Bone marrow (tissue), 2 donors: ENCODE results near the gene SZRD1.
"Not testable (repeated sequence)": the region's sequence is repeated elsewhere in the genome, so short reads cannot be mapped to it uniquely, and the experiment has no call there.

Source experiments
- DNase-seq, 2 donors: peaks; one replicate each; lab custom pipeline; 2025; lab: John Stamatoyannopoulos, UW

SZRD1 gene

GRCh38 chr1:16366722-16367257 is at the start of gene SZRD1:
TSS of gene SZRD1 (plus strand) at chr1:16367242. CDS start at chr1:16367258, 16 bp downstream.
- DNase-seq: peak in 1 of 2 donors; percentile 99

- no peak for DNase-seq
These were observed 48.5 kb upstream of the SZRD1 start for GRCh38 chr1:16318555-16318954.

- no peak for DNase-seq
These were observed 45.7 kb upstream of the SZRD1 start for GRCh38 chr1:16321176-16321867.

- no peak for DNase-seq
These were observed 42.6 kb upstream of the SZRD1 start for GRCh38 chr1:16324456-16324890.

- DNase-seq: no peak
These were observed 40.1 kb upstream of the SZRD1 start for GRCh38 chr1:16326833-16327404.

GRCh38 chr1:16334655-16335340 is 32.2 kb upstream of the SZRD1 start:
- DNase-seq: no peak

GRCh38 chr1:16338961-16339360 is 28.1 kb upstream of the SZRD1 start:
- DNase-seq: no peak

GRCh38 chr1:16340673-16341072 is 26.4 kb upstream of the SZRD1 start:
- DNase-seq: no peak

- no peak for DNase-seq
These were observed 24.5 kb upstream of the SZRD1 start for GRCh38 chr1:16342331-16343062.

- not testable (repeated sequence) for DNase-seq
These were observed 23.8 kb upstream of the SZRD1 start for GRCh38 chr1:16343276-16343675.

GRCh38 chr1:16348414-16349182 is 18.4 kb upstream of the SZRD1 start:
- DNase-seq: no peak

- DNase-seq: no peak
These were observed 17.1 kb upstream of the SZRD1 start for GRCh38 chr1:16349847-16350406.

GRCh38 chr1:16351456-16351993 is 15.5 kb upstream of the SZRD1 start:
- no peak for DNase-seq

GRCh38 chr1:16351994-16352841 is 14.8 kb upstream of the SZRD1 start, which contains the start of gene FBXO42:
TSS of gene FBXO42 (minus strand) at chr1:16352480. CDS start at chr1:16315418, 37,062 bp downstream.
- DNase-seq: peak; percentile 68 to 81

GRCh38 chr1:16352842-16353535 is 14.1 kb upstream of the SZRD1 start:
- DNase-seq: no peak

GRCh38 chr1:16354619-16355018 is 12.4 kb upstream of the SZRD1 start:
- no peak for DNase-seq

GRCh38 chr1:16356867-16357266 is 10.2 kb upstream of the SZRD1 start:
- DNase-seq: no peak

GRCh38 chr1:16365146-16365498 is 1.9 kb upstream of the SZRD1 start:
- DNase-seq: not testable (repeated sequence)
